Ishikawa (cell line): Measurements from ENCODE around the gene ORC1.

Experiments used
- CEBPB ChIP-seq: IDR thresholded peaks from 2 replicates; pipeline ENCODE4 v1.6.1; 2012
- CREB1 ChIP-seq: IDR thresholded peaks from 2 replicates; pipeline ENCODE4 v1.6.1; 2012; ENCODE audit warnings: low read depth
- EGR1 ChIP-seq: IDR thresholded peaks from 2 replicates; pipeline ENCODE4 v1.6.1; 2012
- EP300 ChIP-seq: IDR thresholded peaks from 2 replicates; pipeline ENCODE4 v1.6.1; 2012; ENCODE audit warnings: borderline replicate concordance
- FOXM1 ChIP-seq: IDR thresholded peaks from 2 replicates; pipeline ENCODE4 v1.6.1; 2012; ENCODE audit warnings: low read depth, borderline replicate concordance
- NFIC ChIP-seq: IDR thresholded peaks from 2 replicates; pipeline ENCODE4 v1.6.1; 2012
- RAD21 ChIP-seq: IDR thresholded peaks from 2 replicates; pipeline ENCODE4 v1.6.1; 2012; ENCODE audit warnings: low read depth
- REST ChIP-seq: IDR thresholded peaks from 2 replicates; pipeline ENCODE4 v1.6.1; 2012; ENCODE audit warnings: low read depth, mild to moderate bottlenecking
- TAF1 ChIP-seq: IDR thresholded peaks from 2 replicates; pipeline ENCODE4 v1.6.1; 2012; ENCODE audit warnings: low read depth, mild to moderate bottlenecking
- TCF12 ChIP-seq: IDR thresholded peaks from 2 replicates; pipeline ENCODE4 v1.6.1; 2012; ENCODE audit warnings: low read depth
- TEAD4 ChIP-seq: IDR thresholded peaks from 2 replicates; pipeline ENCODE4 v1.6.1; 2012
- USF1 ChIP-seq: IDR thresholded peaks from 2 replicates; pipeline ENCODE4 v1.6.1; 2012
- YY1 ChIP-seq: IDR thresholded peaks from 2 replicates; pipeline ENCODE4 v1.6.1; 2012; ENCODE audit warnings: low read depth
- ZBTB7A ChIP-seq: IDR thresholded peaks from 2 replicates; pipeline ENCODE4 v1.6.1; 2012; ENCODE audit warnings: low read depth
- TF ChIP-seq, protein P1 (sequence below): IDR thresholded peaks from 2 replicates; pipeline ENCODE4 v1.6.1; 2012

Gene ORC1

DNA sequence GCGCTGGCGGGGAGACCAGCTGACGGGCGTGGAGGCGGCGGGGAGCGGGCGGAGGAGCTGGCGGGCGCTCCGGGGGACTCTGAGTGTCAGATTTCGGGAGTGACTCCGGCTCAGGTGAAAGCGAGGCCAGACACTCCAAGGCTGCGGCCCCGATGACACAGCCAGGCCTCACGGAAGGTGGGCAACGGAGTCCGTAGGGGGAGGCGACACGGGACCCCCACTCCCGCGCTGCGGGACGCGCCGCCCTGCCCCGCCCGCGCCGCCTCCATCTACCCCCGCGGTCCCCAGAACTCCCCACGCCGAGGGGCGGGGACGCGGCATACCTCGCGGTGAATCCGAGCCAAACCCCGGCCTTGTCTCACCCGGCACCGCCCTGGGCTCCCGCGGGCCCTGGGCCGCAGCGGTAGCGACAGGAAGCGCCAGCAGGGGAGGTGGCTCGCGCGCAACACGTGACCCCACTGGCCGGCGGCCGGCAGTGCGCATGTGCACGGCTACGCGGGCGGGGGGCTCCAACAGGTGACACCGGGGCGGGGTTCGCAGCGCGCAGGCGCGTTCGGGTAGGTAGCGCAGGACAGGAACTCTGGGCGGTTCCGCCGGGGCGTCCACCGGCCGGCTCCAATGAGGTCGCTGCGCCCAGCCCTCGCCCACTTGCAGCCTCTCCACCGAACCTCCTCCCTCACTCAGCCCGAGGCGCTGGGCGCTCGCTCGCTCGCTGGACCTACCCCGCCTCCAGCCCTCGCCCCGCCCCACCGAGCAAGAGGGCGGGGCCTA is 38.3 kb downstream of the ORC1 start, which contains the start of gene CC2D1B:
CC2D1B (minus strand) TSS at position 460 of the 771 bp plus-strand sequence. CDS start 1,585 bp downstream, outside the sequence.
- TF ChIP-seq REST = no peak
- no peak; the same call in 1 of the 2 replicates for TF ChIP-seq TCF12
- TF ChIP-seq EP300 = peak; percentile 26; the same call in 1 of the 2 replicates
- no peak for TF ChIP-seq RAD21
- no peak for TF ChIP-seq YY1
- TF ChIP-seq USF1 = peak; percentile 99
- TF ChIP-seq TAF1 = peak; percentile 63; the same call in 1 of the 2 replicates
- peak; percentile 60; the same call in 1 of the 2 replicates for TF ChIP-seq TEAD4
- TF ChIP-seq, protein P1, sequence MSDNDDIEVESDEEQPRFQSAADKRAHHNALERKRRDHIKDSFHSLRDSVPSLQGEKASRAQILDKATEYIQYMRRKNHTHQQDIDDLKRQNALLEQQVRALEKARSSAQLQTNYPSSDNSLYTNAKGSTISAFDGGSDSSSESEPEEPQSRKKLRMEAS = peak; percentile 72; the same call in 1 of the 2 replicates
- no peak for TF ChIP-seq FOXM1
- no peak for TF ChIP-seq CREB1
- peak; percentile 90 for TF ChIP-seq ZBTB7A
- no peak for TF ChIP-seq CEBPB
- TF ChIP-seq EGR1 = peak; percentile 63
- TF ChIP-seq NFIC = peak; percentile 63

- TF ChIP-seq FOXM1 (no peak), TCF12 (no peak), TEAD4 (no peak), ZBTB7A (no peak), CREB1 (no peak), EGR1 (no peak)
- TF ChIP-seq, protein P1 = no peak; the same call in 1 of the 2 replicates
These were observed 39.0 kb downstream of the ORC1 start for GRCh38 chr1:52365071-52365745.

GRCh38 chr1:52364235-52364839 is 39.9 kb downstream of the ORC1 start:
- TF ChIP-seq RAD21 (no peak), CREB1 (no peak), CEBPB (no peak), TAF1 (no peak)
- TF ChIP-seq, protein P1 = no peak

GRCh38 chr1:52360595-52360968 is 43.6 kb downstream of the ORC1 start:
- no peak for TF ChIP-seq TEAD4
- no peak for TF ChIP-seq REST
- TF ChIP-seq NFIC = no peak
- TF ChIP-seq CREB1 = no peak
- TF ChIP-seq EP300 = no peak
- no peak for TF ChIP-seq YY1
- no peak for TF ChIP-seq TCF12
- TF ChIP-seq, protein P1 = no peak
- TF ChIP-seq ZBTB7A = no peak
- TF ChIP-seq USF1 = no peak
- no peak for TF ChIP-seq TAF1
